ENCODE results near the gene FRMD4A.

GRCh38 chr10:13921941-13922340, 408.8 kb downstream of the FRMD4A start:
- TF ChIP-seq POLR2A (IDR thresholded peaks at IDR 0.05): no peak
- TF ChIP-seq, protein P1, sequence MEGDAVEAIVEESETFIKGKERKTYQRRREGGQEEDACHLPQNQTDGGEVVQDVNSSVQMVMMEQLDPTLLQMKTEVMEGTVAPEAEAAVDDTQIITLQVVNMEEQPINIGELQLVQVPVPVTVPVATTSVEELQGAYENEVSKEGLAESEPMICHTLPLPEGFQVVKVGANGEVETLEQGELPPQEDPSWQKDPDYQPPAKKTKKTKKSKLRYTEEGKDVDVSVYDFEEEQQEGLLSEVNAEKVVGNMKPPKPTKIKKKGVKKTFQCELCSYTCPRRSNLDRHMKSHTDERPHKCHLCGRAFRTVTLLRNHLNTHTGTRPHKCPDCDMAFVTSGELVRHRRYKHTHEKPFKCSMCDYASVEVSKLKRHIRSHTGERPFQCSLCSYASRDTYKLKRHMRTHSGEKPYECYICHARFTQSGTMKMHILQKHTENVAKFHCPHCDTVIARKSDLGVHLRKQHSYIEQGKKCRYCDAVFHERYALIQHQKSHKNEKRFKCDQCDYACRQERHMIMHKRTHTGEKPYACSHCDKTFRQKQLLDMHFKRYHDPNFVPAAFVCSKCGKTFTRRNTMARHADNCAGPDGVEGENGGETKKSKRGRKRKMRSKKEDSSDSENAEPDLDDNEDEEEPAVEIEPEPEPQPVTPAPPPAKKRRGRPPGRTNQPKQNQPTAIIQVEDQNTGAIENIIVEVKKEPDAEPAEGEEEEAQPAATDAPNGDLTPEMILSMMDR (IDR thresholded peaks at IDR 0.05): no peak

Measured in heart left ventricle (tissue), 13 donors.